HEK293 (cell line): ENCODE results near the gene SERPINC1.

Experiments
- CTCF ChIA-PET: fragments of 350-600 bp; formaldehyde crosslinking; extraction: SDS; loops from one replicate; lab custom pipeline; 2021; ENCODE audit warnings: antibody characterized with exemption; lab: Yijun Ruan, JAX
- POLR2A ChIA-PET: fragments of 300-600 bp; formaldehyde crosslinking; extraction: SDS; loops from one replicate; lab custom pipeline; 2020; ENCODE audit warnings: antibody characterized with exemption, inconsistent platforms; lab: Yijun Ruan, JAX
- H3K27ac ChIP-seq: fragments of 200-500 bp; sonication (Bioruptor generic); 2 replicates; pipeline ENCODE4 v1.5.1; 2014; ENCODE audit warnings: low read depth, low read length, control low read depth, inconsistent platforms; ENCODE audit errors: extremely low read depth
- H3K36me3 ChIP-seq, 2 experiments: fragments of 200-500 bp in 1 of 2; sonication (Bioruptor generic) in 1 of 2; 1 replicate in 1 of 2; 2 replicates in 1 of 2; pipeline ENCODE4 v1.5.1; 2014 to 2017; ENCODE audit warnings: inconsistent platforms in 2 of 2, low read length in 2 of 2; ENCODE audit not compliant: control insufficient read depth in 2 of 2, insufficient read depth in 1 of 2
- H3K4me1 ChIP-seq: fragments of 200-500 bp; sonication (Bioruptor generic); 2 replicates; pipeline ENCODE4 v1.5.1; 2014; ENCODE audit warnings: mild to moderate bottlenecking, low read length, inconsistent platforms; ENCODE audit not compliant: control insufficient read depth, insufficient read depth
- H3K4me3 ChIP-seq: 2 replicates; pipeline ENCODE4 v1.5.1; 2011; ENCODE audit warnings: low read depth, mild to moderate bottlenecking, control low read depth, low read length, moderate library complexity
- H3K9me3 ChIP-seq: fragments of 200-500 bp; sonication (Bioruptor generic); 2 replicates; pipeline ENCODE4 v1.5.1; 2014; ENCODE audit warnings: low read depth, low read length, inconsistent platforms; ENCODE audit not compliant: control insufficient read depth, insufficient read depth
- OSR2 ChIP-seq: fragments of 450-650 bp; formaldehyde crosslinking; IDR thresholded peaks from 2 replicates; pipeline ENCODE4 v1.5.1; 2016; ENCODE audit warnings: missing biosample characterization, missing genetic modification characterization
- RBAK ChIP-seq: fragments of 450-650 bp; formaldehyde crosslinking; IDR thresholded peaks from 2 replicates; pipeline ENCODE4 v1.5.1; 2016; ENCODE audit warnings: missing biosample characterization, missing genetic modification characterization
- TCF7L2 ChIP-seq: IDR thresholded peaks from 2 replicates; pipeline ENCODE4 v1.6.1; 2011; ENCODE audit warnings: low read depth, mild to moderate bottlenecking, inconsistent platforms, low read length, moderate library complexity, borderline replicate concordance
- WT1 ChIP-seq: fragments of 450-650 bp; formaldehyde crosslinking; IDR thresholded peaks from 2 replicates; pipeline ENCODE4 v1.5.1; 2016; ENCODE audit warnings: missing biosample characterization, missing genetic modification characterization
- ZBTB6 ChIP-seq: fragments of 450-650 bp; formaldehyde crosslinking; IDR thresholded peaks from 2 replicates; pipeline ENCODE4 v1.5.1; 2017; ENCODE audit warnings: missing biosample characterization, missing genetic modification characterization
- ZNF140 ChIP-seq: fragments of 450-650 bp; formaldehyde crosslinking; IDR thresholded peaks from 2 replicates; pipeline ENCODE4 v1.5.1; 2016; ENCODE audit warnings: missing biosample characterization, missing genetic modification characterization
- ZNF274 ChIP-seq, 2 experiments: fragments of 200-500 bp in 1 of 2; fragments of 450-650 bp in 1 of 2; sonication (Bioruptor generic) in 1 of 2; formaldehyde crosslinking in 1 of 2; IDR thresholded peaks; 2 replicates each; pipeline versions ENCODE4 v1.5.1 to v1.6.1; 2014 to 2016; ENCODE audit warnings: borderline replicate concordance in 1 of 2, inconsistent platforms in 1 of 2, low read length in 1 of 2, missing biosample characterization in 1 of 2, missing genetic modification characterization in 1 of 2
- ZNF292 ChIP-seq: fragments of 450-650 bp; formaldehyde crosslinking; IDR thresholded peaks from 2 replicates; pipeline ENCODE4 v1.5.1; 2016; ENCODE audit warnings: low read depth, missing biosample characterization, missing genetic modification characterization, borderline replicate concordance
- ZNF529 ChIP-seq: fragments of 450-650 bp; formaldehyde crosslinking; IDR thresholded peaks from 2 replicates; pipeline ENCODE4 v1.5.1; 2017; ENCODE audit warnings: missing genetic modification characterization, missing biosample characterization; ENCODE audit not compliant: insufficient replicate concordance
- ZNF670 ChIP-seq: fragments of 450-650 bp; formaldehyde crosslinking; IDR thresholded peaks from 2 replicates; pipeline ENCODE4 v1.5.1; 2016; ENCODE audit warnings: missing biosample characterization, missing genetic modification characterization, low read depth
- ZNF692 ChIP-seq: fragments of 450-650 bp; formaldehyde crosslinking; IDR thresholded peaks from 2 replicates; pipeline ENCODE4 v1.5.1; 2016; ENCODE audit warnings: missing biosample characterization, missing genetic modification characterization
- ZSCAN18 ChIP-seq: fragments of 450-650 bp; formaldehyde crosslinking; IDR thresholded peaks from 2 replicates; pipeline ENCODE4 v1.5.1; 2016; ENCODE audit warnings: missing biosample characterization, missing genetic modification characterization
- ZSCAN30 ChIP-seq: fragments of 450-650 bp; IDR thresholded peaks from 2 replicates; pipeline ENCODE4 v1.5.1; 2018; ENCODE audit warnings: missing biosample characterization, mild to moderate bottlenecking, missing genetic modification characterization, moderate library complexity
- ZSCAN4 ChIP-seq: fragments of 450-650 bp; formaldehyde crosslinking; IDR thresholded peaks from 2 replicates; pipeline ENCODE4 v1.5.1; 2017; ENCODE audit warnings: missing biosample characterization, missing genetic modification characterization

SERPINC1 gene

GRCh38 chr1:173856903-173857302 is 60.2 kb downstream of the SERPINC1 start (continued):
- TF ChIP-seq TCF7L2 (no peak), ZSCAN18 (tag by site-specific recombination) (no peak), RBAK (tag by site-specific recombination) (no peak), ZNF274 (IDR thresholded peaks at IDR 0.05; ENCODE audit: low read length) (no peak), ZNF274 (tag by site-specific recombination; IDR thresholded peaks at IDR 0.05; ENCODE audit: borderline replicate concordance) (no peak), ZNF529 (tag by site-specific recombination) (no peak), OSR2 (no peak), ZSCAN30 (tag by site-specific recombination) (no peak), ZNF692 (tag by site-specific recombination) (no peak)

GRCh38 chr1:173856014-173856413 is 61.1 kb downstream of the SERPINC1 start:
- Histone ChIP-seq H3K27ac (no peak overlapping the region), H3K9me3 (no peaks in the 10 kb centered on the region), H3K4me1 (no peaks in the 10 kb centered on the region), H3K36me3 (peaks cover 37 to 86% of the 10 kb centered on the region in 2 experiments), H3K4me3 (no peak overlapping the region)
- no peak for TF ChIP-seq ZNF670 (tag by site-specific recombination)
- no peak for TF ChIP-seq WT1 (tag by site-specific recombination)
- no peak for TF ChIP-seq ZNF292 (tag by site-specific recombination)
- TF ChIP-seq ZSCAN4 (tag by site-specific recombination): no peak
- TF ChIP-seq ZBTB6 (tag by site-specific recombination): no peak
- TF ChIP-seq ZNF140 (tag by site-specific recombination): no peak
- POLR2A ChIA-PET: interaction anchor here (0.9 to 1.5 kb wide), 2 partner anchors 12 to 31 kb away, joined by 3 to 4 read pairs; partner anchors contain the start of genes CENPL, DARS2 and ZBTB37
- CTCF ChIA-PET: interaction anchor here (0.6 kb wide), 1 partner anchor 1593 kb away, joined by 3 read pairs; no protein-coding TSS in a partner anchor
